ENCODE results near the gene NR1H4.

NR1H4 gene

DNA sequence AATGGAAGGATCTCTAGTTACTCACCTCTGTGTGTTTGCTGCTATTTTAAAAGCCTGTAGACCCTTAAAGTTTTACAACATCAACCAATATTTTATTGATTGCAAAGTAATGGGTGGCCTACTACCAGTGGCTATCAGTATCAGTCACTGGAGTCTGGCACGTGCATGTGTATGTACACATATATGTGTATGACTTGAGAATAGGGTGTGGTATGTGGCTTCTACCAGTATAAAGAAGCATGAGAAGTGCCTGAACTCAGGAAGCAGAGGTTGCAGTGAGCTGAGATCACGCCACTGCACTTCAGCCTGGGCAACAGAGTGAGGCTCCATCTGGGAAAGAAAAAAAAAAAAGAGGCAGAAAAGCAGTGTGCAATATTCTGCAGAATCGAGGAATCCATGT lies 54.4 kb downstream of the NR1H4 start:
- no peaks in the 10 kb centered on the region for H3K79me2 ChIP-seq (ENCODE audit: low read length)
- no peaks in the 10 kb centered on the region for H3K36me3 ChIP-seq (replicated peaks; ENCODE audit: insufficient read depth, low read length)
- no peak overlapping the region for H3K27ac ChIP-seq (ENCODE audit: low read length)

DNA sequence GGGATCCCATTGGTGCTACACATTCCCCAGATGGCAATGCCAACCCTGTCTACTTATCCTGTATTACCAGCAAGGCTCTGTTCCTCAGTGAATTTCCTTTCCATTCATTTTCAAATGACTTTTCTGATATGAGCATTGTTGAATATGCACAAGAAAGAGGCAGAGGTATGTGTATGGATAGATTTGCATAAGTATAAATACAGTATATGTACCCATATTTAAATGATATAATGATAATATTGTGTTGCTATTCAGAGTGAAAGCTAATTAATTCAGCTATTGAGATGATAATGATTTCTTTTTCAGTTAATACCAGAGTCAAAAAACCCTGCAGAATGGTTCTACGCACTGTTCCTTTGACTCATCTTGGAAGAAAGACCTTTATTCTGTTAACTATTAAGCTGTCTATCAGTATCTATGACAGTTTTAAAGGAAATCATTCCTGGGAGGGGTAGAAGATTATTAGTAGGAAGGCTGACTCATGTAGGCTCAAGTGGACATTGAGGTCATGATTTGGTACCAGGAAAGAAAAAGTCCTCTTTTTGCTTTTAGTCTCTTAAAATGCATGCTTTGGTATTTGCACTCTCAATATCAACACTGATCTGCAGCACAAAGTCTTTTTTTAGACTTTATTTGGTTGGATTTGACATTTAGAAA lies 54.9 kb downstream of the NR1H4 start:
- Histone ChIP-seq H3K4me2 (ENCODE audit: low read depth, low read length) (no peak overlapping the region), H3K9me2 (replicated peaks; ENCODE audit: insufficient read depth, low read length) (no peaks in the 10 kb centered on the region), H3K36me3 (replicated peaks; ENCODE audit: insufficient read depth, low read length) (no peaks in the 10 kb centered on the region), H3K4me1 (ENCODE audit: low read length) (no peaks in the 10 kb centered on the region), H3K4me3 (ENCODE audit: low read length) (no peak overlapping the region), H3K27ac (ENCODE audit: low read length) (no peak overlapping the region), H2AFZ (ENCODE audit: low read length) (no peak overlapping the region), H3K9ac (ENCODE audit: low read length) (no peak overlapping the region), H4K20me1 (ENCODE audit: insufficient read depth, low read length) (no peaks in the 10 kb centered on the region), H3K79me2 (ENCODE audit: low read length) (no peaks in the 10 kb centered on the region), H3K27me3 (replicated peaks; ENCODE audit: insufficient read depth, low read length) (no peaks in the 10 kb centered on the region), H3F3A (ENCODE audit: insufficient read depth, low read length) (no peaks in the 10 kb centered on the region), H3K9me3 (replicated peaks; ENCODE audit: insufficient read depth, low read length) (no peaks in the 10 kb centered on the region)
- TF ChIP-seq EZH2phosphoT487 (IDR thresholded peaks at IDR 0.05; ENCODE audit: low read length) (no peak), EZH2 (optimal IDR thresholded peaks at IDR 0.05; ENCODE audit: low read depth, low read length) (no peak)
- TF ChIP-seq, protein P1, sequence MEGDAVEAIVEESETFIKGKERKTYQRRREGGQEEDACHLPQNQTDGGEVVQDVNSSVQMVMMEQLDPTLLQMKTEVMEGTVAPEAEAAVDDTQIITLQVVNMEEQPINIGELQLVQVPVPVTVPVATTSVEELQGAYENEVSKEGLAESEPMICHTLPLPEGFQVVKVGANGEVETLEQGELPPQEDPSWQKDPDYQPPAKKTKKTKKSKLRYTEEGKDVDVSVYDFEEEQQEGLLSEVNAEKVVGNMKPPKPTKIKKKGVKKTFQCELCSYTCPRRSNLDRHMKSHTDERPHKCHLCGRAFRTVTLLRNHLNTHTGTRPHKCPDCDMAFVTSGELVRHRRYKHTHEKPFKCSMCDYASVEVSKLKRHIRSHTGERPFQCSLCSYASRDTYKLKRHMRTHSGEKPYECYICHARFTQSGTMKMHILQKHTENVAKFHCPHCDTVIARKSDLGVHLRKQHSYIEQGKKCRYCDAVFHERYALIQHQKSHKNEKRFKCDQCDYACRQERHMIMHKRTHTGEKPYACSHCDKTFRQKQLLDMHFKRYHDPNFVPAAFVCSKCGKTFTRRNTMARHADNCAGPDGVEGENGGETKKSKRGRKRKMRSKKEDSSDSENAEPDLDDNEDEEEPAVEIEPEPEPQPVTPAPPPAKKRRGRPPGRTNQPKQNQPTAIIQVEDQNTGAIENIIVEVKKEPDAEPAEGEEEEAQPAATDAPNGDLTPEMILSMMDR (IDR thresholded peaks at IDR 0.05; ENCODE audit: low read length), result no peak
- DNase-seq, result no peak

More for the DNA sequence above, 54.4 kb downstream of the NR1H4 start:
- Histone ChIP-seq H3K27me3 (replicated peaks; ENCODE audit: insufficient read depth, low read length) (no peaks in the 10 kb centered on the region), H4K20me1 (ENCODE audit: insufficient read depth, low read length) (no peaks in the 10 kb centered on the region), H3K9me2 (replicated peaks; ENCODE audit: insufficient read depth, low read length) (no peaks in the 10 kb centered on the region), H2AFZ (ENCODE audit: low read length) (no peak overlapping the region), H3K4me3 (ENCODE audit: low read length) (no peak overlapping the region), H3K9me3 (replicated peaks; ENCODE audit: insufficient read depth, low read length) (no peaks in the 10 kb centered on the region), H3K9ac (ENCODE audit: low read length) (no peak overlapping the region), H3K4me1 (ENCODE audit: low read length) (no peaks in the 10 kb centered on the region), H3F3A (ENCODE audit: insufficient read depth, low read length) (no peaks in the 10 kb centered on the region), H3K4me2 (ENCODE audit: low read depth, low read length) (no peak overlapping the region)
- no peak for DNase-seq
- TF ChIP-seq, protein P1 (IDR thresholded peaks at IDR 0.05; ENCODE audit: low read length), result no peak

DNA sequence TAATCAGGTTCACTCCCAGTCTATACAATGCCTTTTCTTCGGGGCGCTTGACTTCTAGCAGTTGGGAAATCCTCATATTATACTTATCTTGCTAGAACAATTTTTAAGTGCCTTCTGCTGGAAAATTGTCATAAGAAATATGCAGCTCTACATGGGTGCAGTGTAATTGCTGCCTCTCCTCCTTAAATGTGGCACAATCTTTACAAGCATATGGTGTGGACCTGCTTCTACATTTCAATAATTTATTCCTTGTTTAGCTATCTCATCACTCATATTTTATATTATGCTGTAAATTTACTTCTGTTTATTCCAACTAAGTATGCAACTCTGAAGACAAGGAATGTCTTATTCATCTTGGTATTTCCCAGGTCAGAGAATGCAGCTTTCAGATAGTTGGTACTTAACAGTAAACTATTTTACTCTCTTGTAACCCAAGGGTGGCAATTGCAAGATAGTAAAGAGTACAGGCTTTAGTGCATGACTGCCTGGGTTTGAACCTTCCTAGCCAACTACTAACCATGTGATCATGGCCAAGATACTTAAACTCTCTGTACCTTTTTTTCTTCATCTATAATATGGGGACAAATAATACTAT lies 56.2 kb downstream of the NR1H4 start:
- Histone ChIP-seq H3K27ac (ENCODE audit: low read length) (no peak overlapping the region), H3K4me2 (ENCODE audit: low read depth, low read length) (no peak overlapping the region), H3K27me3 (replicated peaks; ENCODE audit: insufficient read depth, low read length) (no peaks in the 10 kb centered on the region), H3K9me2 (replicated peaks; ENCODE audit: insufficient read depth, low read length) (no peaks in the 10 kb centered on the region), H3K4me1 (ENCODE audit: low read length) (no peaks in the 10 kb centered on the region), H3K79me2 (ENCODE audit: low read length) (no peaks in the 10 kb centered on the region), H3K9ac (ENCODE audit: low read length) (no peak overlapping the region), H3K9me3 (replicated peaks; ENCODE audit: insufficient read depth, low read length) (no peaks in the 10 kb centered on the region), H4K20me1 (ENCODE audit: insufficient read depth, low read length) (no peaks in the 10 kb centered on the region), H2AFZ (ENCODE audit: low read length) (no peak overlapping the region), H3K36me3 (replicated peaks; ENCODE audit: insufficient read depth, low read length) (no peaks in the 10 kb centered on the region), H3K4me3 (ENCODE audit: low read length) (no peak overlapping the region), H3F3A (ENCODE audit: insufficient read depth, low read length) (no peaks in the 10 kb centered on the region)
- DNase-seq, result no peak
- TF ChIP-seq, protein P1 (IDR thresholded peaks at IDR 0.05; ENCODE audit: low read length), result no peak
- TF ChIP-seq EZH2phosphoT487 (IDR thresholded peaks at IDR 0.05; ENCODE audit: low read length), result no peak
- no peak for TF ChIP-seq EZH2 (optimal IDR thresholded peaks at IDR 0.05; ENCODE audit: low read depth, low read length)
